H1 (cell line): Measurements from ENCODE around the gene TMEM178B. TPM values are rescaled to one million over a fixed set of nuclear protein-coding genes. Genes with fewer than 3 reads are reported as not detected.

Source experiments
- CEBPB ChIP-seq: IDR thresholded peaks from 2 replicates; pipeline ENCODE4 v1.6.1; 2012; ENCODE audit warnings: low read depth, low read length
- CHD7 ChIP-seq: fragments of 300-600 bp; sonication (generic); IDR thresholded peaks from 2 replicates; pipeline ENCODE4 v1.7.1; 2012; ENCODE audit warnings: low read length, moderate library complexity, mild to moderate bottlenecking, inconsistent platforms; ENCODE audit not compliant: insufficient replicate concordance
- CREB1 ChIP-seq: IDR thresholded peaks from 2 replicates; pipeline ENCODE4 v1.6.1; 2012; ENCODE audit warnings: inconsistent platforms
- YY1 ChIP-seq: IDR thresholded peaks from 2 replicates; pipeline ENCODE4 v1.6.1; 2011; ENCODE audit warnings: low read depth, mild to moderate bottlenecking, low read length
- polyA plus RNA-seq, 7 experiments: library from polyadenylated mRNA; depleted of rRNA in 3 of 7; stranded (reverse) in 5 of 7; unstranded in 2 of 7; fragments of >200 nt in 5 of 7; fragments of 200-250 nt in 2 of 7; gene quantifications; 1 replicate in 5 of 7; 2 replicates in 1 of 7; 4 replicates in 1 of 7; pipeline versions ENCODE4 v1.2.1 to v1.2.3, GENCODE V29; 2011 to 2013; ENCODE audit warnings: missing spikeins in 2 of 7, mixed read lengths in 2 of 7
- total RNA-seq: library from RNA; stranded (reverse); fragmentation: NEBNext Ultra II Directional; extraction: Animal tissue kit (Norgen Biotek cat#: 25700); gene quantifications from 2 replicates; pipeline ENCODE4 v1.2.1, GENCODE V29; 2021

TMEM178B gene
- total and polyA plus RNA-seq, 2 of the 8 experiments (the other 6 are each of a cell fraction or from before 2014, with no cell fraction given): 5.3 to 18.1 TPM

GRCh38 chr7:141456711-141457110, 382.8 kb downstream of the TMEM178B start (continued):
- TF ChIP-seq CHD7 (no peak), CREB1 (no peak), YY1 (no peak), CEBPB (no peak)
